Spinal cord (tissue), 10 donors: Measurements from ENCODE around the gene GCNT2. TPM values are rescaled to one million over a fixed set of nuclear protein-coding genes. Genes with fewer than 3 reads are reported as not detected.
"Not testable (repeated sequence)": the region's sequence is repeated elsewhere in the genome, so short reads cannot be mapped to it uniquely, and the experiment has no call there.

Experiments used
- DNase-seq, 6 donors: peaks; one replicate each; pipeline versions ENCODE4 v3.0.0 to v3.0.0-alpha.2; 2013 to 2015; ENCODE audit warnings: low spot score in 6 of 6, low read depth in 4 of 6
- H3K27ac ChIP-seq: one replicate; pipeline ENCODE4 v1.5.1; 2013; ENCODE audit warnings: low read depth, low read length, control low read depth
- H3K27me3 ChIP-seq: one replicate; pipeline ENCODE4 v1.6.1; 2013; ENCODE audit warnings: low read length; ENCODE audit not compliant: control insufficient read depth, insufficient read depth
- H3K36me3 ChIP-seq: one replicate; pipeline ENCODE4 v1.6.1; 2013; ENCODE audit warnings: low read length; ENCODE audit not compliant: control insufficient read depth, insufficient read depth
- H3K4me1 ChIP-seq: one replicate; pipeline ENCODE4 v1.6.1; 2013; ENCODE audit warnings: low read length; ENCODE audit not compliant: control insufficient read depth, insufficient read depth
- H3K4me3 ChIP-seq: one replicate; pipeline ENCODE4 v1.5.1; 2013; ENCODE audit warnings: low read depth, low read length, control low read depth
- H3K9me3 ChIP-seq: one replicate; pipeline ENCODE4 v1.6.1; 2013; ENCODE audit warnings: low read length; ENCODE audit not compliant: control insufficient read depth, insufficient read depth
- WGBS: methylation state at CpG from one replicate; pipeline ENCODE4 v1.1.5; 2013; ENCODE audit warnings: missing lambda C conversion rate; ENCODE audit not compliant: insufficient coverage; 5-methylcytosine and 5-hydroxymethylcytosine counted together
- polyA plus RNA-seq, 2 donors: library from polyadenylated mRNA; unstranded; fragments of 120-200 nt; gene quantifications; one replicate each; pipeline ENCODE4 v1.2.1, GENCODE V29; 2013; ENCODE audit not compliant: insufficient read length in 2 of 2
- total RNA-seq, 2 donors: library from RNA; depleted of rRNA in 1 of 2; stranded (reverse); fragments of 120-200 nt in 1 of 2; fragments of >200 nt in 1 of 2; gene quantifications; one replicate each; pipeline versions ENCODE4 v1.2.3 to v1.2.4, GENCODE V29; 2013 to 2014
- donor health status: healthy.

GCNT2 gene
- total and polyA plus RNA-seq, 4 donors, result 7.9 to 28.8 (median 13.2) TPM

- no peak overlapping the region for H3K4me3 ChIP-seq
- 64% methylated on average over 6 of the region's 14 CpGs for WGBS
- no peaks in the 10 kb centered on the region for H3K9me3 ChIP-seq
- DNase-seq, result no peak
- H3K27ac ChIP-seq, result no peak overlapping the region
- H3K27me3 ChIP-seq, result no peaks in the 10 kb centered on the region
- H3K4me1 ChIP-seq, result no peaks in the 10 kb centered on the region
- H3K36me3 ChIP-seq, result no peaks in the 10 kb centered on the region
These were observed 70.4 kb downstream of the GCNT2 start for GRCh38 chr6:10591422-10592160.

GRCh38 chr6:10595731-10596664 lies 74.8 kb downstream of the GCNT2 start:
- Histone ChIP-seq H3K9me3 (no peaks in the 10 kb centered on the region), H3K27ac (no peak overlapping the region), H3K27me3 (no peaks in the 10 kb centered on the region), H3K36me3 (no peaks in the 10 kb centered on the region), H3K4me3 (no peak overlapping the region), H3K4me1 (no peaks in the 10 kb centered on the region)
- 94% methylated on average over 6 of the region's 11 CpGs for WGBS
- no peak for DNase-seq

GRCh38 chr6:10597499-10598001 lies 76.4 kb downstream of the GCNT2 start:
- no peaks in the 10 kb centered on the region for H3K36me3 ChIP-seq
- WGBS, result no CpG with 5 or more reads among the region's 5 CpGs

GRCh38 chr6:10598084-10598960 lies 77.2 kb downstream of the GCNT2 start:
- H3K27me3 ChIP-seq, result no peaks in the 10 kb centered on the region
- 100% methylated on average over 1 of the region's 11 CpGs for whole genome bisulfite sequencing
- no peaks in the 10 kb centered on the region for H3K9me3 ChIP-seq
- no peak overlapping the region for H3K4me3 ChIP-seq
- H3K4me1 ChIP-seq, result no peaks in the 10 kb centered on the region
- H3K36me3 ChIP-seq, result no peaks in the 10 kb centered on the region
- DNase-seq, result peak in 1 of 6 donors; percentile 25
- no peak overlapping the region for H3K27ac ChIP-seq

More at GRCh38 chr6:10597499-10598001, 76.4 kb downstream of the GCNT2 start:
- Histone ChIP-seq H3K27me3 (no peaks in the 10 kb centered on the region), H3K4me3 (no peak overlapping the region), H3K27ac (no peak overlapping the region), H3K9me3 (no peaks in the 10 kb centered on the region), H3K4me1 (no peaks in the 10 kb centered on the region)
- no peak for DNase-seq

- no peak overlapping the region for H3K27ac ChIP-seq
- H3K9me3 ChIP-seq, result no peaks in the 10 kb centered on the region
- no peak for DNase-seq
- no peak overlapping the region for H3K4me3 ChIP-seq
- no peaks in the 10 kb centered on the region for H3K27me3 ChIP-seq
- no peaks in the 10 kb centered on the region for H3K4me1 ChIP-seq
- H3K36me3 ChIP-seq, result no peaks in the 10 kb centered on the region
- no CpG with 5 or more reads among the region's 7 CpGs for WGBS
These were observed 77.9 kb downstream of the GCNT2 start for GRCh38 chr6:10599046-10599445.

- not testable (repeated sequence) for H3K4me1 ChIP-seq, DNase-seq, H3K27ac ChIP-seq, H3K4me3 ChIP-seq, H3K27me3 ChIP-seq, H3K9me3 ChIP-seq, H3K36me3 ChIP-seq
- 80% methylated on average over 1 of the region's 5 CpGs for WGBS
These were observed 79.5 kb downstream of the GCNT2 start for GRCh38 chr6:10600681-10601080.

GRCh38 chr6:10603219-10603618 lies 82.1 kb downstream of the GCNT2 start:
- Histone ChIP-seq H3K36me3 (no peaks in the 10 kb centered on the region), H3K9me3 (no peaks in the 10 kb centered on the region), H3K4me1 (no peaks in the 10 kb centered on the region), H3K4me3 (no peak overlapping the region), H3K27me3 (no peaks in the 10 kb centered on the region), H3K27ac (no peak overlapping the region)
- DNase-seq, result no peak
- WGBS, result 100% methylated on average over 1 of the region's 6 CpGs

GRCh38 chr6:10609038-10609437 lies 87.9 kb downstream of the GCNT2 start:
- no peaks in the 10 kb centered on the region for H3K9me3 ChIP-seq
- H3K27me3 ChIP-seq, result no peaks in the 10 kb centered on the region
- no peak for DNase-seq
- H3K27ac ChIP-seq, result no peak overlapping the region
- no peaks in the 10 kb centered on the region for H3K4me1 ChIP-seq
- WGBS, result 100% methylated on average over 1 of the region's 1 CpG
- no peak overlapping the region for H3K4me3 ChIP-seq
- H3K36me3 ChIP-seq, result no peaks in the 10 kb centered on the region

GRCh38 chr6:10610289-10610688 lies 89.1 kb downstream of the GCNT2 start:
- no peaks in the 10 kb centered on the region for H3K27me3 ChIP-seq
- H3K9me3 ChIP-seq, result no peaks in the 10 kb centered on the region
- H3K27ac ChIP-seq, result no peak overlapping the region
- 83% methylated on average over 1 of the region's 1 CpG for WGBS
- DNase-seq, result no peak
- H3K4me3 ChIP-seq, result no peak overlapping the region
- no peaks in the 10 kb centered on the region for H3K4me1 ChIP-seq
- no peaks in the 10 kb centered on the region for H3K36me3 ChIP-seq
